ENCODE results near the gene INHA.

Gene INHA

DNA sequence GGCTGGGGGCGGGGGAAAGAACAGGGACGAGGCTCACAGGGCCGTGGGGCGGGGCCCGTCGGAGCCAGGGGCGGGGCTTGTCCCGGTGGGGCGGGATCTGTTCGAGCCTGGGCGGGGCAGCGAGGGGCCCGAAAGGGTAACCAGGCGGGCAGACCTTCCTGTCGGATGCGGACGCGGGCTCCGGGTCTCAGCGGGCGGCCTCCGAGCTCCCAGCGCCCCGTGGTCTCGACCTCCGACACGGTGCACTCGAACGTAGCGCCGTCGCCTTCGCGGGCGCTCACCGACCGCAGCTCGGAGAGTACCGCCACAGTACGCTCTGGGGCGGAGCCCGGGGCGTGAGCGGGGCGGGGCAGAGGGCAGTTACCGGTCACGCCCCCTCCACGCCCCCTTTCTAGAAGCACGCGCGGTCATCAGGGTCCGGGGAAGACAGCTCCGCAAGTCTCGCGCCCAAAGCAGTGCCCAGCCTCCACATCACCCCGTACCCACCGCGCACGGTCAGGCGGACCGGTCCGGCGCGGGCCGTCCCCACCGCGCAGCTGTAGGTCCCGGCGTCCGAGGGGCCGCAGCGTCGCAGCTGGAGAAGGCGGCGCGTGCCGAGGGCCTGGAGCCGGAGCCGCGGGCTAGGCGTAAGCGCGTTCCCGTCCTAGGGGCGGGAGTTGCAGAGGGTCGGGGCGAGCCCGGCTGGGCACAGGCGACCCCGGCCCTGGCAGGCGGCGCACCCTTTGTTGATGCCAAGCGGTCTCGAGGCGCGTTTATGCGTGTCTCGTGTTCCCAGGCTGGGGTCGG is 19.5 kb upstream of the INHA start:
- Histone ChIP-seq H3K36me3 (ENCODE audit: control insufficient read depth, insufficient read depth, low read length) (no peaks in the 10 kb centered on the region), H3K4me1 (peaks cover 3% of the 10 kb centered on the region), H3K79me2 (no peaks in the 10 kb centered on the region), H3K27ac (no peak overlapping the region), H3K27me3 (ENCODE audit: control insufficient read depth, insufficient read depth, low read length) (peaks cover 4% of the 10 kb centered on the region), H2AFZ (peak overlapping the region; percentile 80), H3K4me3 (ENCODE audit: low read depth, low read length) (peak overlapping the region; percentile 59), H3K9ac (no peak overlapping the region), H3K4me2 (ENCODE audit: low read length) (peak overlapping the region; percentile 74), H3K9me3 (ENCODE audit: control insufficient read depth, low read length) (no peaks in the 10 kb centered on the region)
- TF ChIP-seq, protein P1, sequence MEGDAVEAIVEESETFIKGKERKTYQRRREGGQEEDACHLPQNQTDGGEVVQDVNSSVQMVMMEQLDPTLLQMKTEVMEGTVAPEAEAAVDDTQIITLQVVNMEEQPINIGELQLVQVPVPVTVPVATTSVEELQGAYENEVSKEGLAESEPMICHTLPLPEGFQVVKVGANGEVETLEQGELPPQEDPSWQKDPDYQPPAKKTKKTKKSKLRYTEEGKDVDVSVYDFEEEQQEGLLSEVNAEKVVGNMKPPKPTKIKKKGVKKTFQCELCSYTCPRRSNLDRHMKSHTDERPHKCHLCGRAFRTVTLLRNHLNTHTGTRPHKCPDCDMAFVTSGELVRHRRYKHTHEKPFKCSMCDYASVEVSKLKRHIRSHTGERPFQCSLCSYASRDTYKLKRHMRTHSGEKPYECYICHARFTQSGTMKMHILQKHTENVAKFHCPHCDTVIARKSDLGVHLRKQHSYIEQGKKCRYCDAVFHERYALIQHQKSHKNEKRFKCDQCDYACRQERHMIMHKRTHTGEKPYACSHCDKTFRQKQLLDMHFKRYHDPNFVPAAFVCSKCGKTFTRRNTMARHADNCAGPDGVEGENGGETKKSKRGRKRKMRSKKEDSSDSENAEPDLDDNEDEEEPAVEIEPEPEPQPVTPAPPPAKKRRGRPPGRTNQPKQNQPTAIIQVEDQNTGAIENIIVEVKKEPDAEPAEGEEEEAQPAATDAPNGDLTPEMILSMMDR (IDR thresholded peaks at IDR 0.05) = no peak

DNA sequence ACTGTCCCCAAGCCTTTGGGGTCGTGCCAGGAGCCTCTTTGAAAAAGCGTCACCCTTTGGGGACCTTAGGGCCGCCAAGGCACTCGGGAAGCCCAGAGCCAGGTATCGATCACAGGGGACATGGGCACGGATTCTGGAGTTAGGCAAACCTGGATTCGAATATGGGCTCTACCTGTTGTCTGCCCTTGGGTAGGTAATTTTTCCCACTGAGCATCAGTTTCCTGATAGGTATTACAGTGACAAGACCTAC is 19.0 kb upstream of the INHA start:
- H3K36me3 ChIP-seq (ENCODE audit: control insufficient read depth, insufficient read depth, low read length) = no peaks in the 10 kb centered on the region
- H2AFZ ChIP-seq = peak overlapping the region; percentile 80
- peaks cover 4% of the 10 kb centered on the region for H3K27me3 ChIP-seq (ENCODE audit: control insufficient read depth, insufficient read depth, low read length)
- peaks cover 3% of the 10 kb centered on the region for H3K4me1 ChIP-seq
- H3K9me3 ChIP-seq (ENCODE audit: control insufficient read depth, low read length) = no peaks in the 10 kb centered on the region
- TF ChIP-seq, protein P1 (IDR thresholded peaks at IDR 0.05) = no peak
- no peaks in the 10 kb centered on the region for H3K79me2 ChIP-seq
- H3K4me2 ChIP-seq (ENCODE audit: low read length) = peak overlapping the region; percentile 74
- no peak overlapping the region for H3K9ac ChIP-seq
- no peak overlapping the region for H3K27ac ChIP-seq
- peak overlapping the region; percentile 59 for H3K4me3 ChIP-seq (ENCODE audit: low read depth, low read length)

- Histone ChIP-seq H2AFZ (no peak overlapping the region), H3K27ac (no peak overlapping the region), H3K4me3 (ENCODE audit: low read depth, low read length) (no peak overlapping the region), H3K9ac (no peak overlapping the region), H3K36me3 (ENCODE audit: control insufficient read depth, insufficient read depth, low read length) (no peaks in the 10 kb centered on the region), H3K27me3 (ENCODE audit: control insufficient read depth, insufficient read depth, low read length) (peaks cover 4% of the 10 kb centered on the region), H3K79me2 (no peaks in the 10 kb centered on the region), H3K4me2 (ENCODE audit: low read length) (peak overlapping the region; percentile 74), H3K4me1 (peaks cover 3% of the 10 kb centered on the region), H3K9me3 (ENCODE audit: control insufficient read depth, low read length) (no peaks in the 10 kb centered on the region)
- TF ChIP-seq, protein P1 (IDR thresholded peaks at IDR 0.05) = no peak
These were observed 18.6 kb upstream of the INHA start for GRCh38 chr2:219553463-219553963.

- TF ChIP-seq, protein P1 (IDR thresholded peaks at IDR 0.05) = no peak
- H3K27me3 ChIP-seq (ENCODE audit: control insufficient read depth, insufficient read depth, low read length) = peaks cover 4% of the 10 kb centered on the region
- H3K9me3 ChIP-seq (ENCODE audit: control insufficient read depth, low read length) = no peaks in the 10 kb centered on the region
- H3K27ac ChIP-seq = no peak overlapping the region
- H3K9ac ChIP-seq = no peak overlapping the region
- H2AFZ ChIP-seq = no peak overlapping the region
- H3K4me3 ChIP-seq (ENCODE audit: low read depth, low read length) = no peak overlapping the region
- H3K4me2 ChIP-seq (ENCODE audit: low read length) = no peak overlapping the region
- H3K4me1 ChIP-seq = peaks cover 3% of the 10 kb centered on the region
- H3K79me2 ChIP-seq = no peaks in the 10 kb centered on the region
- no peaks in the 10 kb centered on the region for H3K36me3 ChIP-seq (ENCODE audit: control insufficient read depth, insufficient read depth, low read length)
These were observed 17.8 kb upstream of the INHA start for GRCh38 chr2:219554350-219554749.

GRCh38 chr2:219555956-219556355 is 16.2 kb upstream of the INHA start:
- Histone ChIP-seq H3K36me3 (ENCODE audit: control insufficient read depth, insufficient read depth, low read length) (no peaks in the 10 kb centered on the region), H3K4me3 (ENCODE audit: low read depth, low read length) (no peak overlapping the region), H3K4me1 (peaks cover 3% of the 10 kb centered on the region), H3K27me3 (ENCODE audit: control insufficient read depth, insufficient read depth, low read length) (peaks cover 4% of the 10 kb centered on the region), H3K79me2 (no peaks in the 10 kb centered on the region), H3K9ac (no peak overlapping the region), H2AFZ (no peak overlapping the region), H3K9me3 (ENCODE audit: control insufficient read depth, low read length) (no peaks in the 10 kb centered on the region), H3K27ac (no peak overlapping the region), H3K4me2 (ENCODE audit: low read length) (no peak overlapping the region)
- TF ChIP-seq, protein P1 (IDR thresholded peaks at IDR 0.05) = no peak

Measured in parathyroid adenoma (tissue), 2 donors.